Choroid plexus epithelial cell (primary cell): Measurements from ENCODE around the gene TMEM179B.

ENCODE experiments used
- DNase-seq: peaks from one replicate; pipeline ENCODE4 v3.0.0-alpha.2; 2010; ENCODE audit warnings: low read depth
- H3K4me3 ChIP-seq: 2 replicates; pipeline ENCODE4 v1.5.1; 2011; ENCODE audit warnings: low read depth, mild to moderate bottlenecking, control low read depth, low read length, moderate library complexity
- TF ChIP-seq, protein P1 (sequence below): conservative IDR thresholded peaks from 2 replicates; pipeline ENCODE4 v1.5.1; 2011; ENCODE audit warnings: low read depth, mild to moderate bottlenecking, control low read depth, inconsistent platforms, low read length, moderate library complexity

The TMEM179B gene

DNA sequence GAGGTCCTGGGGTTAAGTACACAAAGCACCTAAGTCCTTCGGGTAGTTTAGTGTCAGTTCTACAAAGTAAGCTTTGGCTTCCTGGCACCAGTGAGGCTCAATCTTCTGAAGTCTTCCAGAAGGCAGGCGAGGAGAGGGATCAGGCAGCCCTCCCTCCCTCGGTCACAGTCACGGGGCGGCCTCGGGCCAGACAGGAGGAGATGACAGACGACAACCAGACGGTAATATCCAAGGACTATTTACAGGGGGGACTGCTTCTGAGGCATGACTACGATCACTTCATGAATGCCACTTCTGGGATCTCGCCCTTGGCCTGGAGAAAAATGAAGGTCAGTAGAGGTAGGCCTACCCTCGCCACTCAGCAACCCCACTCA lies 5.0 kb downstream of the TMEM179B start:
- no peak for DNase-seq
- H3K4me3 ChIP-seq: no peak overlapping the region
- TF ChIP-seq, protein P1, sequence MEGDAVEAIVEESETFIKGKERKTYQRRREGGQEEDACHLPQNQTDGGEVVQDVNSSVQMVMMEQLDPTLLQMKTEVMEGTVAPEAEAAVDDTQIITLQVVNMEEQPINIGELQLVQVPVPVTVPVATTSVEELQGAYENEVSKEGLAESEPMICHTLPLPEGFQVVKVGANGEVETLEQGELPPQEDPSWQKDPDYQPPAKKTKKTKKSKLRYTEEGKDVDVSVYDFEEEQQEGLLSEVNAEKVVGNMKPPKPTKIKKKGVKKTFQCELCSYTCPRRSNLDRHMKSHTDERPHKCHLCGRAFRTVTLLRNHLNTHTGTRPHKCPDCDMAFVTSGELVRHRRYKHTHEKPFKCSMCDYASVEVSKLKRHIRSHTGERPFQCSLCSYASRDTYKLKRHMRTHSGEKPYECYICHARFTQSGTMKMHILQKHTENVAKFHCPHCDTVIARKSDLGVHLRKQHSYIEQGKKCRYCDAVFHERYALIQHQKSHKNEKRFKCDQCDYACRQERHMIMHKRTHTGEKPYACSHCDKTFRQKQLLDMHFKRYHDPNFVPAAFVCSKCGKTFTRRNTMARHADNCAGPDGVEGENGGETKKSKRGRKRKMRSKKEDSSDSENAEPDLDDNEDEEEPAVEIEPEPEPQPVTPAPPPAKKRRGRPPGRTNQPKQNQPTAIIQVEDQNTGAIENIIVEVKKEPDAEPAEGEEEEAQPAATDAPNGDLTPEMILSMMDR: no peak

DNA sequence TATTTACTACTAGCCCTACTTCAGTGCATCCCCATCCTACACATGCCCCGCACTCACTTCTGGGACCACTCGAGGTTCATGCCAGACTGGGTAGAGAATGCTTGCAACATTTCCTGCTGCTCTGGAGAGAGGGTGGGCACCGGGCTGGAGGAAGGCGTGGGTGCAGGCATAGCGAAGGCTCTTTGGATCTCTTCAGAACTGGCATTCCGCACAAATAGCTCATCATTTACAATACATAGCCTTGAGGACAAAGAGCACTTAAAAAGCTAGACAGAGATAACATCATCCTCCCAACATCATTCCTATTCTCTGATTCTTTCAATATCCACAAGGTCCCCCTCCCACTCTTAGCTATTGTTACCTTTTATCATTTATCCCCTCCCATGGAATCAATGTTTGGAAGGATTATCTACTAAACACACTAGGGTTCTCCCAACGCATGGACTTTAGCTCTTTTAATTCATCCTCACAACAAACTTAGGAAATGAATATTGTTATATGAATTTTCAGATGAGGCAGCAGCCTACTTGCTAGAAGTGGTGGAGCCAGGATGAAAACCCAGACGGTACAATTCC lies 7.1 kb downstream of the TMEM179B start:
- TF ChIP-seq, protein P1: no peak
- DNase-seq: no peak
- no peak overlapping the region for H3K4me3 ChIP-seq

DNA sequence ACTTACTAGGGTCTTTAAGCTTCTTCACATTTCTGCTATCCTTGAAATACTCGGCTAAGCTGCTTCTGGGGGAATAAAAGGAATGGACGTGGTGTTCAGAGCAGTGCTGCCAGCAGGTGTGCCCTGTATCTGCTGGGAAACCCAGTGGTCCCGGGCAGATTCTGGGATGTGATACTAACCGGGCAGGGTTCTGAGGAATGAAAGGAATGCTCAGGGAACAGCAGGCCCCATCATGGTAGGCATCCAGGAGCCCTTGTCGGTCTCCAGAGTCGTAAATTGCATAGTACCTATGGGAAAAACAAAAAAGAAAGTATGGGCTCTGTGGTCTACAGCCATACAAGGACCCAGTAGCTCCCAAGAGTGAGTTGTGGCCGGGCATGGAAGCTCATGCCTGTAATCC lies 9.1 kb downstream of the TMEM179B start:
- no peak overlapping the region for H3K4me3 ChIP-seq
- DNase-seq: no peak
- TF ChIP-seq, protein P1: no peak

- no peak for DNase-seq
- TF ChIP-seq, protein P1: no peak
- H3K4me3 ChIP-seq: no peak overlapping the region
Observed at GRCh38 chr11:62799486-62799885, 12.3 kb downstream of the TMEM179B start.

GRCh38 chr11:62801071-62801470 lies 13.9 kb downstream of the TMEM179B start:
- TF ChIP-seq, protein P1: no peak
- DNase-seq: no peak
- no peak overlapping the region for H3K4me3 ChIP-seq

- TF ChIP-seq, protein P1: no peak
- H3K4me3 ChIP-seq: peak overlapping the region; percentile 91
- peak; percentile 73 for DNase-seq
Observed at GRCh38 chr11:62804310-62805075, 17.3 kb downstream of the TMEM179B start.
